ENCODE data around the gene NEDD4L. TPM values are rescaled to one million over a fixed set of nuclear protein-coding genes. Genes with fewer than 3 reads are reported as not detected.
A peak's percentile ranks its signal among the peaks of the same experiment; 100 is the strongest.

Gene NEDD4L
- total RNA-seq, 6 experiments from 2014 or later, result 11.2 to 28.1 (median 15.7) TPM

GRCh38 chr18:58054041-58054781 lies 10.2 kb downstream of the NEDD4L start:
- Mint-ChIP-seq H3K4me3 (peak overlapping the region; percentile 26; the same call in 1 of the 2 replicates), H3K4me1 (ENCODE audit: low read depth) (peaks cover 13% of the 10 kb centered on the region), H3K27me3 (ENCODE audit: insufficient read depth) (peaks cover 35% of the 10 kb centered on the region), H3K9me3 (no peaks in the 10 kb centered on the region), H3K27ac (no peak overlapping the region), H3K36me3 (ENCODE audit: low read depth) (no peaks in the 10 kb centered on the region)
- DNase-seq, result no peak
- no peak for TF ChIP-seq CTCF (IDR thresholded peaks at IDR 0.05)

GRCh38 chr18:58055890-58056558 lies 12.0 kb downstream of the NEDD4L start:
- DNase-seq, result no peak
- Mint-ChIP-seq H3K9me3 (no peaks in the 10 kb centered on the region), H3K4me3 (no peak overlapping the region), H3K36me3 (ENCODE audit: low read depth) (no peaks in the 10 kb centered on the region), H3K27ac (no peak overlapping the region), H3K4me1 (ENCODE audit: low read depth) (peaks cover 13% of the 10 kb centered on the region), H3K27me3 (ENCODE audit: insufficient read depth) (peaks cover 34% of the 10 kb centered on the region)
- no peak for TF ChIP-seq CTCF (IDR thresholded peaks at IDR 0.05)

- H3K27ac Mint-ChIP-seq, result no peak overlapping the region
- no peak for DNase-seq
- H3K4me1 Mint-ChIP-seq (ENCODE audit: low read depth), result peaks cover 13% of the 10 kb centered on the region
- no peaks in the 10 kb centered on the region for H3K9me3 Mint-ChIP-seq
- no peak for TF ChIP-seq CTCF (IDR thresholded peaks at IDR 0.05)
- no peak overlapping the region for H3K4me3 Mint-ChIP-seq
- peaks cover 34% of the 10 kb centered on the region for H3K27me3 Mint-ChIP-seq (ENCODE audit: insufficient read depth)
- H3K36me3 Mint-ChIP-seq (ENCODE audit: low read depth), result no peaks in the 10 kb centered on the region
Observed at GRCh38 chr18:58056852-58057251, 12.8 kb downstream of the NEDD4L start.

GRCh38 chr18:58057291-58057965 lies 13.4 kb downstream of the NEDD4L start:
- peaks cover 13% of the 10 kb centered on the region for H3K4me1 Mint-ChIP-seq (ENCODE audit: low read depth)
- no peaks in the 10 kb centered on the region for H3K9me3 Mint-ChIP-seq
- no peak for TF ChIP-seq CTCF (IDR thresholded peaks at IDR 0.05)
- H3K36me3 Mint-ChIP-seq (ENCODE audit: low read depth), result no peaks in the 10 kb centered on the region
- no peak overlapping the region for H3K27ac Mint-ChIP-seq
- no peak overlapping the region for H3K4me3 Mint-ChIP-seq
- DNase-seq, result no peak
- peaks cover 38% of the 10 kb centered on the region for H3K27me3 Mint-ChIP-seq (ENCODE audit: insufficient read depth)

- H3K4me1 Mint-ChIP-seq (ENCODE audit: low read depth), result peaks cover 13% of the 10 kb centered on the region
- H3K36me3 Mint-ChIP-seq (ENCODE audit: low read depth), result no peaks in the 10 kb centered on the region
- no peak for DNase-seq
- no peak overlapping the region for H3K4me3 Mint-ChIP-seq
- H3K9me3 Mint-ChIP-seq, result no peaks in the 10 kb centered on the region
- H3K27me3 Mint-ChIP-seq (ENCODE audit: insufficient read depth), result peaks cover 35% of the 10 kb centered on the region
- no peak for TF ChIP-seq CTCF (IDR thresholded peaks at IDR 0.05)
- H3K27ac Mint-ChIP-seq, result no peak overlapping the region
Observed at GRCh38 chr18:58058720-58059119, 14.7 kb downstream of the NEDD4L start.
